Neural cell (in vitro differentiated cells): ENCODE data around the gene CDYL. TPM values are rescaled to one million over a fixed set of nuclear protein-coding genes. Genes with fewer than 3 reads are reported as not detected.

Experiments
- H2AFZ ChIP-seq: fragments of 200-600, 300-800 bp; sonication (generic), shearing (Covaris generic); 2 replicates; pipeline ENCODE4 v1.6.0; 2014; ENCODE audit warnings: low read depth, mild to moderate bottlenecking, antibody characterized with exemption, low read length, moderate library complexity
- H3F3A ChIP-seq: fragments of 200-600 bp; shearing (Covaris generic); 2 replicates; pipeline ENCODE4 v1.6.1; 2016; ENCODE audit warnings: mild to moderate bottlenecking, moderate library complexity, mixed read lengths, antibody characterized with exemption, low read length; ENCODE audit not compliant: insufficient read depth, poor library complexity, severe bottlenecking
- H3K27ac ChIP-seq: fragments of 200-600, 300-800 bp; sonication (generic), shearing (Covaris generic); 2 replicates; pipeline ENCODE4 v1.5.1; 2014; ENCODE audit warnings: mild to moderate bottlenecking, low read length, moderate library complexity
- H3K27me3 ChIP-seq: fragments of 300-800, 200-600 bp; sonication (generic), shearing (Covaris generic); 2 replicates; pipeline ENCODE4 v1.6.0; 2014; ENCODE audit warnings: mild to moderate bottlenecking, low read depth, low read length, moderate library complexity; ENCODE audit not compliant: insufficient read depth
- H3K36me3 ChIP-seq: fragments of 300-800, 200-600 bp; sonication (generic), shearing (Covaris generic); 2 replicates; pipeline ENCODE4 v1.5.1; 2014; ENCODE audit warnings: mild to moderate bottlenecking, antibody characterized with exemption, low read length, moderate library complexity; ENCODE audit not compliant: insufficient read depth
- H3K4me2 ChIP-seq: fragments of 300-800, 200-600 bp; sonication (generic), shearing (Covaris generic); 2 replicates; pipeline ENCODE4 v1.6.0; 2014; ENCODE audit warnings: mild to moderate bottlenecking, low read length
- H3K4me3 ChIP-seq: fragments of 300-800, 200-600 bp; sonication (generic), shearing (Covaris generic); 2 replicates; pipeline ENCODE4 v1.5.1; 2014; ENCODE audit warnings: mild to moderate bottlenecking, low read length, moderate library complexity
- H3K79me2 ChIP-seq: fragments of 200-600 bp; shearing (Covaris generic); replicated peaks from 2 replicates; pipeline ENCODE4 v1.6.0; 2014; ENCODE audit warnings: mild to moderate bottlenecking, low read length, moderate library complexity; ENCODE audit not compliant: insufficient read depth
- H3K9ac ChIP-seq: fragments of 300-800, 200-600 bp; sonication (generic), shearing (Covaris generic); 2 replicates; pipeline ENCODE4 v1.6.1; 2016; ENCODE audit warnings: mild to moderate bottlenecking, low read length, mixed read lengths
- H3K9me2 ChIP-seq: fragments of 200-600 bp; shearing (Covaris generic); 2 replicates; pipeline ENCODE4 v1.6.1; 2016; ENCODE audit warnings: mild to moderate bottlenecking, low read length, mixed read lengths; ENCODE audit not compliant: insufficient read depth
- H3K9me3 ChIP-seq: fragments of 200-600, 300-800 bp; sonication (generic), shearing (Covaris generic); 2 replicates; pipeline ENCODE4 v1.6.1; 2016; ENCODE audit warnings: mild to moderate bottlenecking, mixed run types, low read length, moderate library complexity, mixed read lengths
- H4K20me1 ChIP-seq: fragments of 200-600 bp; shearing (Covaris generic); 2 replicates; pipeline ENCODE4 v1.6.1; 2016; ENCODE audit warnings: mild to moderate bottlenecking, mixed run types; ENCODE audit not compliant: insufficient read depth
- EP300 ChIP-seq: fragments of 450-650 bp; conservative IDR thresholded peaks from 2 replicates; pipeline ENCODE4 v1.6.1; 2014; ENCODE audit warnings: antibody characterized with exemption, mild to moderate bottlenecking, moderate library complexity; ENCODE audit not compliant: poor library complexity, severe bottlenecking
- EZH2 ChIP-seq: fragments of 200-600, 300-800 bp; shearing (Covaris generic), sonication (generic); IDR thresholded peaks from 2 replicates; pipeline ENCODE4 v1.6.1; 2014; ENCODE audit warnings: antibody characterized with exemption, low read length, borderline replicate concordance, mild to moderate bottlenecking; ENCODE audit not compliant: insufficient read depth, poor library complexity, severe bottlenecking
- MXI1 ChIP-seq: fragments of 450-650 bp; conservative IDR thresholded peaks from 2 replicates; pipeline ENCODE4 v1.6.1; 2014; ENCODE audit warnings: antibody characterized with exemption, mild to moderate bottlenecking; ENCODE audit not compliant: poor library complexity, severe bottlenecking
- POLR2AphosphoS5 ChIP-seq: IDR thresholded peaks from 2 replicates; pipeline ENCODE4 v1.6.1; 2012
- RAD21 ChIP-seq: fragments of 450-650 bp; conservative IDR thresholded peaks from 2 replicates; pipeline ENCODE4 v1.6.1; 2014; ENCODE audit warnings: antibody characterized with exemption, mild to moderate bottlenecking, moderate library complexity
- SMC3 ChIP-seq: fragments of 450-650 bp; conservative IDR thresholded peaks from 2 replicates; pipeline ENCODE4 v1.6.1; 2014; ENCODE audit warnings: antibody characterized with exemption, mild to moderate bottlenecking, moderate library complexity; ENCODE audit not compliant: poor library complexity
- TAF1 ChIP-seq: IDR thresholded peaks from 2 replicates; pipeline ENCODE4 v1.6.1; 2012; ENCODE audit warnings: low read depth
- polyA plus RNA-seq: library from polyadenylated mRNA; depleted of rRNA; stranded (reverse); fragments of >200 nt; gene quantifications from 2 replicates; pipeline ENCODE4 v1.2.3, GENCODE V29; 2014
- TF ChIP-seq, protein P1 (sequence below): fragments of 450-650 bp; IDR thresholded peaks from 2 replicates; pipeline ENCODE4 v1.5.1; 2014; ENCODE audit warnings: antibody characterized with exemption, mild to moderate bottlenecking, moderate library complexity; ENCODE audit not compliant: poor library complexity, severe bottlenecking
- TF ChIP-seq, protein P2 (sequence below): IDR thresholded peaks from 2 replicates; pipeline ENCODE4 v1.6.1; 2012; ENCODE audit warnings: borderline replicate concordance

Gene CDYL
- polyA plus RNA-seq, 1 donor from 2014 or later = 5.2 TPM

DNA sequence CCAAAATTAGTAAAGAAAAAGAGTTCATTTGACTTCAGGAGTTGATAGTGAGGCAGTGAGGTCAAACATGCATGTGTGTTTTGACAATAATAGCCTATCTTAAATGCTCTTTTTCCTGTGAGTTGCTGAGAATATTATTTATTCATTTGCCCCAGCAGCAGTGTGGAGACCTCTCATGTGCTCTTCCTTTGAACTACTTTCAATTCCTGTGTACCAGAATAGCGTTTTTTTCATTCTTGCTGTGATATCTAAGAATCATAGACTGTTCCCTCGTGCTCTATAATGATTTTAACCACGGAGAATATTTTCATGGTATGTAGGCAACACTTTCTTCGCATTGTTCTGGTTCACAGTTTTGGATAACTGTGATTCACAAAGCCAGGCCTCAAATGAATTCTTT lies 5.2 kb downstream of the CDYL start:
- Histone ChIP-seq H3K36me3 (no peaks in the 10 kb centered on the region), H3K9me2 (no peaks in the 10 kb centered on the region), H3F3A (no peaks in the 10 kb centered on the region), H3K9me3 (no peaks in the 10 kb centered on the region), H3K9ac (no peak overlapping the region), H2AFZ (no peak overlapping the region), H3K4me3 (no peak overlapping the region), H3K27me3 (no peaks in the 10 kb centered on the region), H4K20me1 (no peaks in the 10 kb centered on the region), H3K79me2 (peaks cover 55% of the 10 kb centered on the region), H3K27ac (no peak overlapping the region), H3K4me2 (no peak overlapping the region)
- TF ChIP-seq MXI1 (no peak), TAF1 (no peak), EP300 (no peak), SMC3 (no peak), RAD21 (no peak), POLR2AphosphoS5 (no peak), EZH2 (no peak)
- TF ChIP-seq, protein P1, sequence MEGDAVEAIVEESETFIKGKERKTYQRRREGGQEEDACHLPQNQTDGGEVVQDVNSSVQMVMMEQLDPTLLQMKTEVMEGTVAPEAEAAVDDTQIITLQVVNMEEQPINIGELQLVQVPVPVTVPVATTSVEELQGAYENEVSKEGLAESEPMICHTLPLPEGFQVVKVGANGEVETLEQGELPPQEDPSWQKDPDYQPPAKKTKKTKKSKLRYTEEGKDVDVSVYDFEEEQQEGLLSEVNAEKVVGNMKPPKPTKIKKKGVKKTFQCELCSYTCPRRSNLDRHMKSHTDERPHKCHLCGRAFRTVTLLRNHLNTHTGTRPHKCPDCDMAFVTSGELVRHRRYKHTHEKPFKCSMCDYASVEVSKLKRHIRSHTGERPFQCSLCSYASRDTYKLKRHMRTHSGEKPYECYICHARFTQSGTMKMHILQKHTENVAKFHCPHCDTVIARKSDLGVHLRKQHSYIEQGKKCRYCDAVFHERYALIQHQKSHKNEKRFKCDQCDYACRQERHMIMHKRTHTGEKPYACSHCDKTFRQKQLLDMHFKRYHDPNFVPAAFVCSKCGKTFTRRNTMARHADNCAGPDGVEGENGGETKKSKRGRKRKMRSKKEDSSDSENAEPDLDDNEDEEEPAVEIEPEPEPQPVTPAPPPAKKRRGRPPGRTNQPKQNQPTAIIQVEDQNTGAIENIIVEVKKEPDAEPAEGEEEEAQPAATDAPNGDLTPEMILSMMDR = no peak
- TF ChIP-seq, protein P2, sequence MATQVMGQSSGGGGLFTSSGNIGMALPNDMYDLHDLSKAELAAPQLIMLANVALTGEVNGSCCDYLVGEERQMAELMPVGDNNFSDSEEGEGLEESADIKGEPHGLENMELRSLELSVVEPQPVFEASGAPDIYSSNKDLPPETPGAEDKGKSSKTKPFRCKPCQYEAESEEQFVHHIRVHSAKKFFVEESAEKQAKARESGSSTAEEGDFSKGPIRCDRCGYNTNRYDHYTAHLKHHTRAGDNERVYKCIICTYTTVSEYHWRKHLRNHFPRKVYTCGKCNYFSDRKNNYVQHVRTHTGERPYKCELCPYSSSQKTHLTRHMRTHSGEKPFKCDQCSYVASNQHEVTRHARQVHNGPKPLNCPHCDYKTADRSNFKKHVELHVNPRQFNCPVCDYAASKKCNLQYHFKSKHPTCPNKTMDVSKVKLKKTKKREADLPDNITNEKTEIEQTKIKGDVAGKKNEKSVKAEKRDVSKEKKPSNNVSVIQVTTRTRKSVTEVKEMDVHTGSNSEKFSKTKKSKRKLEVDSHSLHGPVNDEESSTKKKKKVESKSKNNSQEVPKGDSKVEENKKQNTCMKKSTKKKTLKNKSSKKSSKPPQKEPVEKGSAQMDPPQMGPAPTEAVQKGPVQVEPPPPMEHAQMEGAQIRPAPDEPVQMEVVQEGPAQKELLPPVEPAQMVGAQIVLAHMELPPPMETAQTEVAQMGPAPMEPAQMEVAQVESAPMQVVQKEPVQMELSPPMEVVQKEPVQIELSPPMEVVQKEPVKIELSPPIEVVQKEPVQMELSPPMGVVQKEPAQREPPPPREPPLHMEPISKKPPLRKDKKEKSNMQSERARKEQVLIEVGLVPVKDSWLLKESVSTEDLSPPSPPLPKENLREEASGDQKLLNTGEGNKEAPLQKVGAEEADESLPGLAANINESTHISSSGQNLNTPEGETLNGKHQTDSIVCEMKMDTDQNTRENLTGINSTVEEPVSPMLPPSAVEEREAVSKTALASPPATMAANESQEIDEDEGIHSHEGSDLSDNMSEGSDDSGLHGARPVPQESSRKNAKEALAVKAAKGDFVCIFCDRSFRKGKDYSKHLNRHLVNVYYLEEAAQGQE = no peak

DNA sequence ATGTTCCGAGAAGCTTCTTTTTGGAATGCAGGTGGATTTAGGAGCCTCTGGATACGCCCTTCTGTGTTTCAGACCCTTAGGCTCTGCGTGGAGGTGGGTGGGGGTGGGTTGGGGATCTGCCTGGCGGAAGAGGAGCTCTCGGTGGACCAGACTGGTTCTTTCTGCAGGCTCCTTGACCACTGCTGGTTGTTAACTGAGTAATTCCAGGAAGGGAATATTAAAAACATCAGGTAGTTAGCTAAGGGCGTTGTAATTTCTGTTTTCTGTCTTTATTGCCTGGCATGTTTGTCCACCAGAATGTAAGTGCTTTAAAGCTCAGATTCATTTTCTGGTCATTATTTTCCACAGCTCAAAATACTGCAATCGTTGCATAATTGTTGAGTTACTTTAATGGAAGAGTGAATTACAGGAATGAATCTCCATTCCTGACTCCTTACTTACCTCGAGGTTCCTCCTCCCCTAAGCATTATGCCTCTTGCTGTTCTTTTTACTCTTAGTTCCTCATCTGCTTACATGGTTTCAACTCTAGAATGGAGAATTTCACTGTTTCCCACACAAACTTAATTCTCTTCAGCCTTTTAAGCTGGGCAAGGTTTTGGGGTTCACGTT lies 5.9 kb downstream of the CDYL start:
- no peaks in the 10 kb centered on the region for H3K9me2 ChIP-seq
- H3F3A ChIP-seq = no peaks in the 10 kb centered on the region
- H3K9ac ChIP-seq = no peak overlapping the region
- no peaks in the 10 kb centered on the region for H4K20me1 ChIP-seq
- peaks cover 55% of the 10 kb centered on the region for H3K79me2 ChIP-seq
- H3K27me3 ChIP-seq = no peaks in the 10 kb centered on the region
- no peaks in the 10 kb centered on the region for H3K36me3 ChIP-seq
- H2AFZ ChIP-seq = no peak overlapping the region
- H3K4me2 ChIP-seq = no peak overlapping the region
- no peak overlapping the region for H3K27ac ChIP-seq
- no peaks in the 10 kb centered on the region for H3K9me3 ChIP-seq
- H3K4me3 ChIP-seq = no peak overlapping the region
- TF ChIP-seq POLR2AphosphoS5 (no peak), RAD21 (no peak), SMC3 (no peak), TAF1 (no peak), EP300 (no peak), MXI1 (no peak), EZH2 (no peak)
- TF ChIP-seq, protein P2 = no peak
- TF ChIP-seq, protein P1 = no peak
